ENCODE results near the gene NMUR2.

NMUR2 gene

GRCh38 chr5:152367554-152367953, 37.5 kb downstream of the NMUR2 start:
- DNase-seq, result no peak

- no peak for DNase-seq
Measured at GRCh38 chr5:152366716-152367115, 38.4 kb downstream of the NMUR2 start.

DNA sequence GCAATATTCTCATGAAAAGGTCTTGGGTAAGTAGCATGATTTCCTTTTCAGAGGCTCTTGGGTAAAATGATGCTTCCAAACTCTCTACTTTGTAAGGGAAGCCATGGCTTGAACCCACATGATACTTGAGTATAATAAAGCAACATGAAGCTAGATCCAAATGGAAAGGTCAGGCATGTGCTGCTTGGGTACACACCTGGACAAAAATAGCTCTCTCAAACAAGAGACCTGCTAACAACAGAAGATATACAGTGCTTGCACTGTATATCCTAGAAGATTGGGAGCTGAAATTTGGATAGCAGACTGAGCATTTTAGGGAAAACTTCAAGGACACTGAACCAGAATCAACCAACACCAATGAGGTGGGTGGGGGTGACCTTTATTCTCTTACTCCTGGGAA, 40.2 kb downstream of the NMUR2 start:
- no peak for DNase-seq

DNA sequence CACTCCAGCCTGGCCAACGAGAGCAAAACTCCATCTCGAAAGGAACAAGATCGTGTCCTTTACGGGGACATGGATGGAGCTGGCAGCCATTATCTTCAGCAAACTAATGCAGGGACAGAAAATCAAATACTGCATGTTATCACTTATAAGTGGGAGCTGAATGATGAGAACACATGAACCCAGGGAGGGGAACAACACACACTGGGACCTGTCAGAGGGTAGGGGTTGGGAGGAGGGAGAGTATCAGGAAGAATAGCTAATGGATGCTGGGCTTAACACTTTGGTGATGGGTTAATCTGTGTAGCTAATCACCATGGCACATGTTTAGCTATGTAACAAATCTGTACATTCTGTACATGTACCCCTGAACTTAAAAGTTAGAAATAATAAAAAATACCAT, 40.9 kb downstream of the NMUR2 start:
- no peak for DNase-seq

DNA sequence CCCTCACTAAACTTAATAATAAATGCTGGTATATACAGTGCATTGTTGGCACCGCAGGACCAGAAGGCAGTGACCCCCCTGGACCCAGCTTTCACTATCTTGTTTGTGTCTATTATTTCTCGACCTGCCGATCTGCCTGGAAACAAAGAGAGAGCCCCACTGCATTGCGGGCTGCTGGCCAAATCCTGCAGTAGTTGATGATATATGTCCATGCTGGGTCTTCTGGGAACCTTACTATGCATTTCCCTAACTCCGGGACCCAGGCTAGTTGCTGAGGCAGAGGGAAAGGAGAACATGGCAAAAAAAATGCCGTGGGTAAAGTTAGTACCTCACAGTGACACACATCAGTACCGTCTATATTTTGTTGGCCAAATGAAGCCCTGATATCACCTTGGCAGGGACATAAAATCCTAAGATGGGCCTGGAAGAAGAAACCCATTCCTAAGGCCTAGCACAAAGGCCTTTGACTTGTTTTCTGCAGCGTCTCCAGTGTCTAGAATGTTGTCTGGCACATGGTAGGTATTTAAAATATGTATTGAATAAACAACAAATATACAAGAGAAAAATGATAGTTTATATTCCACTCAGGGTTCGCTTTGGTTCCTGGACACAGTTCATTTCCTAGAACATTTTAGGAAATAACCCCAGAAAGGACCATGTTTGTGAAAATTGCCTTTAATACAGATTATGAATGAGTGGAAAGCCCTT, 46.1 kb downstream of the NMUR2 start:
- DNase-seq, result no peak

DNA sequence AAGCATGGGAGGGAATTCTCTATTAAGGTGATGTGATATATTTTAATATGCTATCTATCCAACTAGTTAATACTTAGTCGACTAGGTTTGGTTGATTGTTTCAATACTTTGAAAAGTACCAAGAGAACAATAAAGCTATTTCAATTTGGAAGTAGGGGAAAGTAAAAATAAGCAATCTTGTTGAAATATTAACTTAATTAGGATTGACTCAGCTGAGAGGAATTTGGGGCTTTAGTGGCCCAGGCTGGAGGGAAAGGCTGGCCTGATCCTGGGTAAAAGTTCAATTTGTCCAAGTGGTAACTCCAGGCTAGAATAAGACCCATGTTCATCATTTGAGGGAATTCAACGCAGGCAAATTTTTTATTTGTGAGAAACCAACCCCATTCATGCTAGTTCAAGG, 48.6 kb downstream of the NMUR2 start:
- DNase-seq, result no peak

DNA sequence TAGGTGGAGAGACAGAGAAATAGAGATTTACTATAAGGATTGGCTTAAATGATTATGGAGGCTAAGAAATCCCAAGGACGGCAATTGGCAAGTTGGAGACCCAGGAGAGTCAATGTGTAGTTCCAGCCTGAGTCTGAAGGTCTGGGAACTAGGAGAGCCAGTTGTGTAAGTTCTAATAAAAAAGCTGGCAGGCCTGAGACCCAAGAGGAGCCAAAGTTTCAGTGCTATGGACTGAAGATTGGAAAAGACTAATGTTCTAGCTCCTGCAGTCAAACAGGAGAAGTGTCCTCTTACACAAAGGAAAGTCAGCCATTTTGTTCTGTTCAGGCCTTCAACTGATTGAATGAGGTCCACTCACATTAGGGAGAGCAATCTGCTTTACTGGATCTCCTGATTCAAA, 50.0 kb downstream of the NMUR2 start:
- no peak for DNase-seq

- DNase-seq, result no peak
Measured at GRCh38 chr5:152353001-152353400, 52.1 kb downstream of the NMUR2 start.

- DNase-seq, result peak; percentile 20
Measured at GRCh38 chr5:152349683-152350526, 55.2 kb downstream of the NMUR2 start.

All from stimulated activated CD4-positive, alpha-beta T cell treated with anti-CD3 and anti-CD28 coated beads, Interleukin-4, amount 100 ng/mL, for 24 hours (primary cell).